GM19043 (cell line): ENCODE data around the gene HOMER3.
"Not testable (repeated sequence)": the region's sequence is repeated elsewhere in the genome, so short reads cannot be mapped to it uniquely, and the experiment has no call there.

Experiments used
- ATAC-seq: cut with Tn5 transposase; IDR thresholded peaks from one replicate; pipeline ENCODE4 v1.9.1; 2021; ENCODE audit warnings: low read depth; ENCODE audit not compliant: unreplicated experiment

Gene HOMER3

GRCh38 chr19:18955042-18955441, 14.0 kb upstream of the HOMER3 start:
- ATAC-seq = no peak

GRCh38 chr19:18954094-18954493, 13.1 kb upstream of the HOMER3 start:
- ATAC-seq = no peak

- not testable (repeated sequence) for ATAC-seq
Measured at GRCh38 chr19:18952364-18953003, 11.5 kb upstream of the HOMER3 start.

GRCh38 chr19:18951721-18952281, 10.8 kb upstream of the HOMER3 start:
- ATAC-seq = no peak

- ATAC-seq = no peak
Measured at GRCh38 chr19:18949858-18950257, 8.8 kb upstream of the HOMER3 start.

- ATAC-seq = no peak
Measured at GRCh38 chr19:18948976-18949356, 7.9 kb upstream of the HOMER3 start.

GRCh38 chr19:18948075-18948975, 7.3 kb upstream of the HOMER3 start:
- no peak for ATAC-seq

GRCh38 chr19:18946918-18947317, 5.9 kb upstream of the HOMER3 start:
- ATAC-seq = no peak

GRCh38 chr19:18946335-18946734, 5.3 kb upstream of the HOMER3 start:
- no peak for ATAC-seq

GRCh38 chr19:18945297-18945696, 4.3 kb upstream of the HOMER3 start:
- ATAC-seq = no peak

GRCh38 chr19:18943465-18943864, 2.4 kb upstream of the HOMER3 start:
- ATAC-seq = no peak

- no peak for ATAC-seq
Measured at GRCh38 chr19:18942692-18943091, 1.7 kb upstream of the HOMER3 start.

GRCh38 chr19:18941628-18942354, 774 bp upstream of the HOMER3 start:
- ATAC-seq = no peak

- ATAC-seq = no peak
Measured at GRCh38 chr19:18939922-18940768, 872 bp downstream of the HOMER3 start.

GRCh38 chr19:18939163-18939562, 1.9 kb downstream of the HOMER3 start:
- no peak for ATAC-seq

- ATAC-seq = no peak
Measured at GRCh38 chr19:18933297-18933696, 7.7 kb downstream of the HOMER3 start.

GRCh38 chr19:18932216-18932841, 8.7 kb downstream of the HOMER3 start:
- no peak for ATAC-seq

- ATAC-seq = no peak
Measured at GRCh38 chr19:18931316-18932162, 9.5 kb downstream of the HOMER3 start.

- ATAC-seq = no peak
Measured at GRCh38 chr19:18929311-18929710, 11.7 kb downstream of the HOMER3 start.
